ENCODE results near the gene TMEM208.

Gene TMEM208

GRCh38 chr16:67191995-67192681 lies 34.8 kb upstream of the TMEM208 start, which contains the start of gene E2F4:
TSS of gene E2F4 (plus strand) at chr16:67192155. CDS start at chr16:67192228, 73 bp downstream.
- peak; percentile 88 for DNase-seq

DNA sequence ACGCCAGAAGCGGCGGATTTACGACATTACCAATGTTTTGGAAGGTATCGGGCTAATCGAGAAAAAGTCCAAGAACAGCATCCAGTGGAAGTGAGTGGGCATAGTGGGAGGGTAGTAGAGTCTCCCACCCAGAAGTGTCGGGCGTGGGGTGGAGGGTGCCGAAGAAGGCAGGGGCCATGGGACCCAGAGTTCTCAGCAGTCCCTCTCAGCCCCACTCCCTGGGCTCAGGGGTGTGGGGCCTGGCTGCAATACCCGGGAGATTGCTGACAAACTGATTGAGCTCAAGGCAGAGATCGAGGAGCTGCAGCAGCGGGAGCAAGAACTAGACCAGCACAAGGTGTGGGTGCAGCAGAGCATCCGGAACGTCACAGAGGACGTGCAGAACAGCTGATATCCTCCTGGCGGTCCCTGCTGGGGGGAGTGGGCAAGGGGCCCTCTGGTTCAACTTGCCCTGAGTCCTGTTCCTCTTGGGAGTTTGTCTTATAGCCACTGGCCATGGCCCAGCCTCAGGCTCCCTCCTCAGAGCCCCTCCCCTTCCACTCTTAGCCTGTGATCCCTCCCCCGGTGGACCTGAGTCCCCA lies 34.1 kb upstream of the TMEM208 start:
- DNase-seq = no peak

DNA sequence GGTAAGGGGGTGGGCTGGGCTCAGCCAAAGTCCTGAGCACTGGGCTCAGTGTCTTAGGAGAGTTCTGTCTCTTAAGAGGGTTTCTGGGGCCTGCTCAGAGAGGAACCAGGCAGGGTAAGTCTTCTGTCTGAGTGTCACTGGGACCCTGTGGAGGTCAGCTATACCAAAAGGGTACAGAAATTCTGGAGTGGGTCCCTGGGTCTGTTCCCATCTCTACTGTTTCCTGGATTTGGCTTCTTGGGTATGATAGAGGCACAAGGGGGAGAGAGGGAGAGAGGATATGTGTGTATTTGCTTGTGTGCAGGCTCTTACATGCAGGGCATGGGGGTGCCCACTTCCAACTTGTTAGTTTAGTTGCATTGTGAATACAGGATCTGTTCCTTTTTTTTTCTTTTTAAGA lies 33.4 kb upstream of the TMEM208 start:
- DNase-seq = no peak

- DNase-seq = no peak
These were observed 32.7 kb upstream of the TMEM208 start for GRCh38 chr16:67194260-67194659.

- DNase-seq = no peak
These were observed 31.3 kb upstream of the TMEM208 start for GRCh38 chr16:67195676-67196075.

GRCh38 chr16:67196881-67197280 lies 30.0 kb upstream of the TMEM208 start:
- no peak for DNase-seq

- no peak for DNase-seq
These were observed 29.2 kb upstream of the TMEM208 start for GRCh38 chr16:67197704-67198103.

GRCh38 chr16:67198238-67198734 lies 28.6 kb upstream of the TMEM208 start:
- DNase-seq = peak; percentile 35

- no peak for DNase-seq
These were observed 27.7 kb upstream of the TMEM208 start, which contains the start of gene ELMO3 for GRCh38 chr16:67199011-67199807. TSS of gene ELMO3 (plus strand) at chr16:67199131. CDS start at chr16:67199327, 196 bp downstream.

DNA sequence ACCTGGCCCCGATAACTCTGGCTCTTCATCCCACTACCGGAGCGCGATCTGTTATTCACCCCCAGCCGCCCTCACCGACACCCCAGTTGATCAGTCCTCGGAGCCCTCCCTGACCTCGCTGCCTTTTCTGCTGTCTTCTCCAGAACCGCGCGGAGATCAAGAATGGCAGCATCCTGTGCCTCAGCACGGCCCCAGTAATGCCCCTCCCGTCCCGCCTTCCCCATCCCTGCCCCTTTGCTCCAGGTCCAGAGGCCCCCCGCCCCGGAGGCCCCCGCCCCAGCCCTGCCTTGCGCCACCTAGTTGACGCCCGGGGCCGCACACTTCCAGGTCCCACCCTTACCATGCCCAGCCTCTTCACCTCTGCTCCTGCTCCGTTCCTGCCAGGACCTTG lies 27.1 kb upstream of the TMEM208 start:
- DNase-seq = no peak

GRCh38 chr16:67200491-67200890 lies 26.4 kb upstream of the TMEM208 start:
- no peak for DNase-seq

DNA sequence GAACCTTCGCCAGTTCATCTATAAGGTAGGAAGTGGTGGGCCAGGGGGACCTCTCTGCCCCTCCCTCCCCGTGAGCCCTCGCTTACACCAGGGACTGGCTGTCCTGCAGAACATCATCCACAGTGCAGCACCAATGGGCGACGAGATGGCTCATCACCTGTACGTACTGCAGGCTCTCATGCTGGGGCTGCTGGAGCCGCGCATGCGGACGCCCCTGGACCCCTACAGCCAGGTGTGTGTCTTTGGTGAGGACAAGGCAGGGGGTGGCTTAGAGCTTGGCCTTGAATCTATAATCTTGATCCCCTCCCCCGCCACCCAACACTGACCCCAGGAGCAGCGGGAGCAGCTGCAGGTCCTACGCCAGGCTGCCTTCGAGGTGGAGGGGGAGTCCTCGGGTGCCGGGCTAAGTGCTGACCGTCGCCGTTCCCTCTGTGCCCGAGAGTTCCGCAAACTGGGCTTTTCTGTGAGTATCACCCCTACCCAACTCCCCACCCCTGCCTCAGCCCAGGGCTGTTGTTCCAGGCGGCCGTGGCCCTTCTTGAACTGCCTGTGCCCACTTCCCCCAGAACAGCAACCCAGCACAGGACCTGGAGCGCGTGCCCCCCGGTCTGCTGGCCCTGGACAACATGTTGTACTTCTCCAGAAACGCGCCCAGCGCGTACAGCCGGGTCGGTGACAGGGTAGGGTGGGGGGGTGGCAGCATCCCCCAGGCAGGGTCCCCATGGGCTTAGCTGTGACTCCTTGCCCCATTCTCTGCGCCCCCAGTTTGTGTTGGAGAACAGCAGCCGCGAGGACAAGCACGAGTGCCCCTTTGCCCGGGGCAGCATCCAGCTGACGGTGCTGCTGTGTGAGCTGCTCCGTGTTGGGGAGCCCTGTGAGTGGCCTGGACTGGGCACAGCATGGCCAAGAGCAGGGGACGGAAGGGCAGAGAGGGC lies 25.3 kb upstream of the TMEM208 start:
- DNase-seq = no peak

DNA sequence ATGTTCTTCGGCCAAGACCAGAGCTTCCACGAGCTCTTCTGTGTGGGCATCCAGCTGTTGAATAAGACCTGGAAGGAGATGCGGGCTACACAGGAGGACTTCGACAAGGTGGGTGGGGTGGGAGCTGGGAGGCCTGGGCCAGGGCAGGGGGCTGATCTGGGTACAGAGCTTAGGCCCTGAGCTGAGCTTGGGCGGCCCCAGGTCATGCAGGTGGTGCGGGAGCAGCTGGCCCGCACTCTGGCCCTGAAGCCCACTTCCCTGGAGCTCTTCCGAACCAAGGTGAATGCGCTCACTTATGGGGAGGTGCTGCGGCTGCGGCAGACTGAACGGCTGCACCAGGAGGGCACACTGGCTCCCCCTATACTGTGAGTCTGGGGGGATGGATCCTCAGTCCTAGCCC lies 24.5 kb upstream of the TMEM208 start:
- DNase-seq = no peak

- no peak for DNase-seq
These were observed 23.9 kb upstream of the TMEM208 start for GRCh38 chr16:67202956-67203493.

DNA sequence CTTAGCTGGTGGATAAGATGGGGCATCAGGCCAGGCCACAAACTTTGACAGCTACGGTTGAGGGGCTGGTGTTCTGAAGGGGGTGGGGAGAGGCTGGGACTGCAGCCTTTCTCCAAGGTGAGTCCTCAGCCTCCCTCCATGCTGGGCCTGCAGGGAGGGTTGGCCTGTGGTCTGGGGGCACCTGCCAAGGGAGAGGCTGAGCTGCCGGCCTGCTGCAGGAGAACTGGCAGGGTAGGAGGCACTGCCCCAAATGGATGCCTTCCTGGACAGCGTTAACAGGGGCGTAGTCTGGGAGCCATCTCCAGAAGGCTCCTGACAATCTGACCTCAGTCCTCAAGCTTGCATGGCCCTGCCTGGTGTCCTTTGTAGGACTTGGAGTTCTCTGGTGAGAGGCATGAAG lies 22.9 kb upstream of the TMEM208 start:
- no peak for DNase-seq

DNA sequence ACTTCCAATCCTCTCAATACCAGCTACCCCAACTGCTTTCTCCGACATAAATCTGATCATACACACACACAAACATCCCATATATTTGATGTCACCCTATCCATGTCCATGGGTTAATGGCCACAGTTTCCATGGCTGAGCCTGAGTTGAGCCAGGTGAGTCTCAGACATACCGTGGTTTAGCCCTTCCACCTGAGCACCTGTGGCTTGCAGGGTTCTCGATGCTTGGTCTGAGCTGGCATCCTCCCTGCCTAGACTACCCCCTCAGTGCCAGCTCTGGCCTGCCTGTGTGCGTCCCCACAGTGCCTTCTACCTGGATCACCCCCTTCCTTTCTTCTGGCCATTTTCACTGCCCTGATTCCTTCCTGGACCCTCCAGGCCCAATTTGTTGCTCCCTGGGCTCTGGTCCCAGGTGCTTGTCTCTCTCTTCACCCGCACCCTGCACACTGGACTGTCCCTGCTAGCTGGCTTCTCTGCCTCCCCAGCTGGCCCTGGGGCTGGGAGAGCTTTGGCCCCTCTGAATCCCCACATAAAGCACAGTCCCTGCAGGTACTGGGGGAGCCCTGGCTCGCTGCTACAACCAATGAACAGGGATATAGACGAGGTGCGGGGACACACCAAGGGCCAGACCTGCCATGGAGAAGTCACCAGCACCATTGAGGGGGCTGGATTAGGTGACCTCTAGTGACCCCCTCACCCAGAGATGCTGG lies 20.6 kb upstream of the TMEM208 start:
- no peak for DNase-seq

DNA sequence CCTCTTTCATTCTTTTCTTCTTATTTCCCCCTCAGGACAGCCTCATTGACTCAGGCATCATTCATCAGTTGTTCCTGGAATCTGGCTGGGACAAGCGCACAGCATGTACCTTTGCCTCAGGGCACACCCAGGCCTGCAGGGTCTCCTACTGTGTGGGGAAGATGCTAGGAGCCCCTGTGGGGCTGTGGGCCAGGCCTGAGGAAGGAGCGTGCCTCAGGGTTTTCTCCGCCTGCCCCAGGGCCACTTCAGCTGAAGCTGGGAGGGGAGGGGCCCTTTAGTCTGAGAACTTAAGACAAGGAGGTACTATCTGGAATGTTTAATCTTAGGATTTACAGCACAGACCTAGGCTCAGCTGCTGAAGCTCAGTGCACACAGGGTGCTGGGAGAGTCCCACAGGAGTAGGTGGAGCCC lies 20.1 kb upstream of the TMEM208 start:
- DNase-seq = no peak

- DNase-seq = no peak
These were observed 19.5 kb upstream of the TMEM208 start for GRCh38 chr16:67207249-67208091.

GRCh38 chr16:67208154-67208896 lies 18.6 kb upstream of the TMEM208 start:
- no peak for DNase-seq

- no peak for DNase-seq
These were observed 17.4 kb upstream of the TMEM208 start for GRCh38 chr16:67209565-67209964.

Data from fibroblast of skin of right quadriceps (primary cell).